Measurements from ENCODE around the gene DUOX2. TPM values are rescaled to one million over a fixed set of nuclear protein-coding genes. Genes with fewer than 3 reads are reported as not detected.

Gene DUOX2
- total RNA-seq, 1 donor from 2014 or later = not detected

DNA sequence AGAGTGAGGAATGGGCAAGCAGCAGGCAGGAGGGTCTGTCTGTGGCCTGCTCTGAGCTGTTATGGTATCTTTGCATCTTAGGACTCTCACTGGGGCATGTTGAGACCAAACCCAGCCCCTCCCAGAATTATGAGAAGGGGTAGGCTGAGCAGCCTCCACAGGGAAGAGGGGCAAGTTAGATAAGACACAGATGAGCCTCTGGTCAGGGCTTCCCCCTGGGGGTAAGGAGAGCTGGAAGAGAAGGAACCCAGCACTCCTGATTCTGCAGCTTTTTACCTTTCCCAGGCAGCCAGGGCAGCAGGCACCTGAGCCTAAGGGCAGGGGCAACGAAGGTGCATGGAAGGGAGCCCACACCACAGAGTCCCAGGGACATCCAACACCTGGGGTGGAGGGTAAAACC lies 35.1 kb upstream of the DUOX2 start:
- no peaks in the 10 kb centered on the region for H3K9me3 ChIP-seq (ENCODE audit: low read depth)
- H2AFZ ChIP-seq (replicated peaks) = no peak overlapping the region
- no peaks in the 10 kb centered on the region for H3F3A ChIP-seq (ENCODE audit: low read depth)
- no peaks in the 10 kb centered on the region for H4K20me1 ChIP-seq (ENCODE audit: low read depth)
- no peak for DNase-seq (ENCODE audit: low spot score)
- H3K27ac ChIP-seq = no peak overlapping the region
- peaks cover 9% of the 10 kb centered on the region for H3K4me1 ChIP-seq
- H3K36me3 ChIP-seq = no peaks in the 10 kb centered on the region
- no peak overlapping the region for H3K9ac ChIP-seq
- Mint-ChIP-seq H3K4me1 (peaks cover 9% of the 10 kb centered on the region), H3K9me3 (no peaks in the 10 kb centered on the region), H3K4me3 (no peak overlapping the region), H3K27me3 (ENCODE audit: insufficient read depth, low read depth) (peaks cover 16% of the 10 kb centered on the region), H3K36me3 (no peaks in the 10 kb centered on the region), H3K27ac (no peak overlapping the region)
- H3K4me3 ChIP-seq = no peak overlapping the region
- peaks cover 6% of the 10 kb centered on the region for H3K27me3 ChIP-seq
- no peak overlapping the region for H3K4me2 ChIP-seq
- H3K79me2 ChIP-seq (ENCODE audit: low read depth) = no peaks in the 10 kb centered on the region
- TF ChIP-seq, protein P1, sequence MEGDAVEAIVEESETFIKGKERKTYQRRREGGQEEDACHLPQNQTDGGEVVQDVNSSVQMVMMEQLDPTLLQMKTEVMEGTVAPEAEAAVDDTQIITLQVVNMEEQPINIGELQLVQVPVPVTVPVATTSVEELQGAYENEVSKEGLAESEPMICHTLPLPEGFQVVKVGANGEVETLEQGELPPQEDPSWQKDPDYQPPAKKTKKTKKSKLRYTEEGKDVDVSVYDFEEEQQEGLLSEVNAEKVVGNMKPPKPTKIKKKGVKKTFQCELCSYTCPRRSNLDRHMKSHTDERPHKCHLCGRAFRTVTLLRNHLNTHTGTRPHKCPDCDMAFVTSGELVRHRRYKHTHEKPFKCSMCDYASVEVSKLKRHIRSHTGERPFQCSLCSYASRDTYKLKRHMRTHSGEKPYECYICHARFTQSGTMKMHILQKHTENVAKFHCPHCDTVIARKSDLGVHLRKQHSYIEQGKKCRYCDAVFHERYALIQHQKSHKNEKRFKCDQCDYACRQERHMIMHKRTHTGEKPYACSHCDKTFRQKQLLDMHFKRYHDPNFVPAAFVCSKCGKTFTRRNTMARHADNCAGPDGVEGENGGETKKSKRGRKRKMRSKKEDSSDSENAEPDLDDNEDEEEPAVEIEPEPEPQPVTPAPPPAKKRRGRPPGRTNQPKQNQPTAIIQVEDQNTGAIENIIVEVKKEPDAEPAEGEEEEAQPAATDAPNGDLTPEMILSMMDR (IDR thresholded peaks at IDR 0.05) = no peak
- TF ChIP-seq EZH2phosphoT487 (IDR thresholded peaks at IDR 0.05) = no peak
- TF ChIP-seq EZH2 (IDR thresholded peaks at IDR 0.05) = no peak

GRCh38 chr15:45148076-45149059 lies 34.4 kb upstream of the DUOX2 start:
- H3K4me1 Mint-ChIP-seq = peaks cover 5% of the 10 kb centered on the region

GRCh38 chr15:45147606-45148005 lies 33.6 kb upstream of the DUOX2 start:
- Mint-ChIP-seq H3K4me3 (no peak overlapping the region), H3K27me3 (ENCODE audit: insufficient read depth, low read depth) (peaks cover 14% of the 10 kb centered on the region), H3K4me1 (peaks cover 5% of the 10 kb centered on the region), H3K36me3 (no peaks in the 10 kb centered on the region), H3K27ac (no peak overlapping the region), H3K9me3 (no peaks in the 10 kb centered on the region)
- H3K27me3 ChIP-seq = peaks cover 6% of the 10 kb centered on the region
- H3F3A ChIP-seq (ENCODE audit: low read depth) = no peaks in the 10 kb centered on the region
- H3K36me3 ChIP-seq = no peaks in the 10 kb centered on the region
- no peaks in the 10 kb centered on the region for H4K20me1 ChIP-seq (ENCODE audit: low read depth)
- H3K9me3 ChIP-seq (ENCODE audit: low read depth) = no peaks in the 10 kb centered on the region
- TF ChIP-seq, protein P1 (IDR thresholded peaks at IDR 0.05) = no peak
- TF ChIP-seq EZH2 (IDR thresholded peaks at IDR 0.05) (no peak), EZH2phosphoT487 (IDR thresholded peaks at IDR 0.05) (no peak)
- H3K9ac ChIP-seq = no peak overlapping the region
- no peak overlapping the region for H3K4me3 ChIP-seq
- H3K4me2 ChIP-seq = no peak overlapping the region
- no peak for DNase-seq (ENCODE audit: low spot score)
- H3K4me1 ChIP-seq = peaks cover 7% of the 10 kb centered on the region
- no peak overlapping the region for H2AFZ ChIP-seq (replicated peaks)
- H3K27ac ChIP-seq = no peak overlapping the region
- no peaks in the 10 kb centered on the region for H3K79me2 ChIP-seq (ENCODE audit: low read depth)

More at GRCh38 chr15:45148076-45149059, 34.4 kb upstream of the DUOX2 start:
- H3K9me3 ChIP-seq (ENCODE audit: low read depth) = no peaks in the 10 kb centered on the region
- peaks cover 7% of the 10 kb centered on the region for H3K4me1 ChIP-seq
- no peak overlapping the region for H2AFZ ChIP-seq (replicated peaks)
- H3K36me3 Mint-ChIP-seq = no peaks in the 10 kb centered on the region
- no peaks in the 10 kb centered on the region for H3K79me2 ChIP-seq (ENCODE audit: low read depth)
- H3K4me3 Mint-ChIP-seq = no peak overlapping the region
- H3K9ac ChIP-seq = no peak overlapping the region
- no peak overlapping the region for H3K27ac Mint-ChIP-seq
- DNase-seq (ENCODE audit: low spot score) = no peak
- peaks cover 14% of the 10 kb centered on the region for H3K27me3 Mint-ChIP-seq (ENCODE audit: insufficient read depth, low read depth)
- H3K4me3 ChIP-seq = no peak overlapping the region
- no peaks in the 10 kb centered on the region for H3K36me3 ChIP-seq
- no peaks in the 10 kb centered on the region for H3F3A ChIP-seq (ENCODE audit: low read depth)
- no peak overlapping the region for H3K27ac ChIP-seq
- no peaks in the 10 kb centered on the region for H3K9me3 Mint-ChIP-seq
- no peaks in the 10 kb centered on the region for H4K20me1 ChIP-seq (ENCODE audit: low read depth)
- H3K4me2 ChIP-seq = no peak overlapping the region
- H3K27me3 ChIP-seq = peaks cover 6% of the 10 kb centered on the region
- TF ChIP-seq EZH2 (IDR thresholded peaks at IDR 0.05) = no peak
- no peak for TF ChIP-seq EZH2phosphoT487 (IDR thresholded peaks at IDR 0.05)
- TF ChIP-seq, protein P1 (IDR thresholded peaks at IDR 0.05) = no peak
